B cell (primary cell): ENCODE results near the gene PTF1A.

Source experiments
- CTCF ChIP-seq: fragments of 200-600 bp; IDR thresholded peaks from one replicate; pipeline ENCODE4 v1.8.0; 2022; ENCODE audit warnings: antibody characterized with exemption, mild to moderate bottlenecking
- EZH2 ChIP-seq: IDR thresholded peaks from 2 replicates; pipeline ENCODE4 v1.6.1; 2012; ENCODE audit warnings: borderline replicate concordance, low read depth, mild to moderate bottlenecking, moderate library complexity, low read length; ENCODE audit not compliant: insufficient read depth, poor library complexity, severe bottlenecking

GRCh38 chr10:23156447-23157150 is 35.5 kb upstream of the PTF1A start:
- no peak for TF ChIP-seq CTCF
- no peak for TF ChIP-seq EZH2
